Bone marrow (tissue), 2 donors: ENCODE results near the gene TSPAN11.
"Not testable (repeated sequence)": the region's sequence is repeated elsewhere in the genome, so short reads cannot be mapped to it uniquely, and the experiment has no call there.

Experiments
- DNase-seq, 2 donors: peaks; one replicate each; lab custom pipeline; 2025; lab: John Stamatoyannopoulos, UW

The TSPAN11 gene

GRCh38 chr12:30926243-30927221 lies at the start of gene TSPAN11:
TSS of gene TSPAN11 (plus strand) at chr12:30926748. CDS start at chr12:30953992, 27,244 bp downstream.
- no peak for DNase-seq

- no peak for DNase-seq
These were observed 49.3 kb upstream of the TSPAN11 start for GRCh38 chr12:30877105-30877875.

- no peak for DNase-seq
These were observed 48.5 kb upstream of the TSPAN11 start for GRCh38 chr12:30878024-30878423.

GRCh38 chr12:30880061-30880460 lies 46.5 kb upstream of the TSPAN11 start:
- DNase-seq = no peak

GRCh38 chr12:30880813-30881212 lies 45.7 kb upstream of the TSPAN11 start:
- no peak for DNase-seq

- DNase-seq = no peak
These were observed 43.8 kb upstream of the TSPAN11 start for GRCh38 chr12:30882706-30883105.

- no peak for DNase-seq
These were observed 41.7 kb upstream of the TSPAN11 start for GRCh38 chr12:30884799-30885198.

- DNase-seq = no peak
These were observed 41.2 kb upstream of the TSPAN11 start for GRCh38 chr12:30885321-30885720.

- DNase-seq = no peak
These were observed 39.3 kb upstream of the TSPAN11 start for GRCh38 chr12:30887226-30887625.

GRCh38 chr12:30888241-30888640 lies 38.3 kb upstream of the TSPAN11 start:
- no peak for DNase-seq

- not testable (repeated sequence) for DNase-seq
These were observed 32.0 kb upstream of the TSPAN11 start for GRCh38 chr12:30894531-30894930.

- no peak for DNase-seq
These were observed 30.1 kb upstream of the TSPAN11 start for GRCh38 chr12:30896461-30896860.

- no peak for DNase-seq
These were observed 27.7 kb upstream of the TSPAN11 start for GRCh38 chr12:30898846-30899245.

GRCh38 chr12:30900351-30900750 lies 26.2 kb upstream of the TSPAN11 start:
- DNase-seq = no peak

- DNase-seq = no peak
These were observed 24.5 kb upstream of the TSPAN11 start for GRCh38 chr12:30902001-30902400.

- no peak for DNase-seq
These were observed 24.0 kb upstream of the TSPAN11 start for GRCh38 chr12:30902596-30902995.

- DNase-seq = no peak
These were observed 21.0 kb upstream of the TSPAN11 start for GRCh38 chr12:30905463-30906009.

- no peak for DNase-seq
These were observed 18.3 kb upstream of the TSPAN11 start for GRCh38 chr12:30908076-30908721.

GRCh38 chr12:30908722-30909348 lies 17.7 kb upstream of the TSPAN11 start:
- DNase-seq = no peak

GRCh38 chr12:30909349-30910037 lies 17.1 kb upstream of the TSPAN11 start:
- no peak for DNase-seq

- no peak for DNase-seq
These were observed 16.6 kb upstream of the TSPAN11 start for GRCh38 chr12:30910038-30910350.
